ENCODE measurements around the gene EML4.

The EML4 gene

DNA sequence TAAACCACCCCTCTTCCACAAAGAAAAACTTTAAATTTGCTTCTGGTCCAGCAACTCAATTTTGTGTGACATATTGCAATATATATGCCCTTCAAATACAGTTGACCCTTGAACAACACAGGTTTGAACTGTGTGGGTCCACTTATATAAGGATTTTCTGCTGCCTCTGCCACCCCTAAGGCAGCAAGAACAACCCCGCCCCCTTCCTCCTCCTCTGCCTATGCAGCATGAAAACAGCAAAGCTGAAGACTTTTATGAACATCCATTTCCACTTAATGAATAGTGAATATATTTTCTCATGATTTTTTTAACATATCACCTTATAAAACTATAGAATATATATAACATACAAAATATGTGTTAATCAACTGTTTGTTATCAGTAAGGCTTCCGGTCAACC, 58.3 kb downstream of the EML4 start:
- no peak for DNase-seq

DNA sequence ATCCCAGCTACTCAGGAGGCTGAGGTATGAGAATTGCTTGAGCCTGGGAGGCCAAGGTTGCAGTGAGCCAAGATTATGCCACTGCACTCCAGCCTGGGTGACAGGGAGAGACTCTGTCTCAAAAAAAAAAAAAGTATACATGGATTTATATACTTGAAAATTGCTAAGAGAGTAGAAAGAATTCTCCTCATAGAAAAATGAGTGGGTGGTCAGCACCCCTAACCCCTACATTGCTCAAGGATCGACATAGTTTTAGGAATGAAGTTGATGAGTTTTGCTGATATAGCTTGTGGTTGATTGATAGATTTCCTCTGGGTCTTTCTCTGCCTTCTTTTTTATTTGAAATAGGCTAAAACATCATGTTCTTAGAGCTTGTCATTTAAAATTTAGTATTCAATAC, 58.9 kb downstream of the EML4 start:
- DNase-seq = no peak

DNA sequence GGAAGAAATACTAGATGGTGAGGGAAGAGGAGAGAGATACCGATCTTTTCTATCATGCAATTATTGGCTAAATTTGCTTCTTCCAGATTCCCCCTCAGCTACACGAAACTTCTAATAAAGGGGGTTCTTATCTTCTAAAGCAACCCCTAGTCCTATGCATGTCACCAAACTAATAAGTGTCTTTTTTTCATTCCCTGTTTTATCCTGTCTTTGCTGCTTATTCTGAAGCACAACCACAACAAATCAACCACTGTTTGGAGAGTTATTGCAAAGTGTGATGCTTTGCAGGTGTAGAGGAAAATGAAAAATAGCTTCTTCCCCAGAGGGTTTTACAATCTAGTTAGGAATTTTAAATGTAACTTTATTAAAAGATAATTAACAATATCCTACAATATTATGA, 60.8 kb downstream of the EML4 start:
- no peak for DNase-seq

DNA sequence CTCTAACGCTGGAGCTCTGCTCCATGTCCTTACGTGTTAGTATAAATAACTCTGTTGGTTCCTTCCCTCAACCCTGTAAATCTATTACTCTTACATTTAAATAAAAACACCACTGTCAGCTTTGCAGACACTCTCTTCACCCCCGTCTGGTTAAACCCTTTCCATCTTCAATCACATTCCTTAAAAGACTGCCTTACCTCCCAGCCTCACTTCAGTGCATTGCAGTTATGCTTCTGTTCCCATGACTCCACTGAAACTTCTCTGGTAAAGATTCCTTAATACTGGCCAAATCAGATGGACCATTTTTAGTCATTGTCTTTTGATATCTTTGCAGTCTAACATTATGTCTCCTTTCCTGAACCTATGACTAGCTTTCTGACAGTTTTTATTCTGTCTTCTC, 61.7 kb downstream of the EML4 start:
- DNase-seq = no peak

DNA sequence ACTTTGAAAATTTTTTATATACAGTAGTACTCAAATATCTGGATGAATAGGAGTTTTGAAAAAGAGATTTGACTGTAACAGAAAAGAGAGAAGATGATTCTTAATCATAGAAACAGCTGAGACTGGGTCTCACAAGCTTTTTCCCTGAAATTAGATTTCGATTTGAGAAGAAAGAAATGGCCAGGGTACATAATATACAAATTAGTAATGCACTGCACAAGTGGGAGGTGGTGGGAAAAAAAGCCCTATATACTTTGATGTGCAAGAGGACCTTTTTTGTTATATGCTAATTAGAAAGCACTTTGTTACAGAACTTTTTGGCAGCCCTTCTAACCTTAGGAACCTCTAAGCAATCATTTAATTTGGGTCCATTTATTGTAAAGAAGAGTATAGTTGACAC, 62.9 kb downstream of the EML4 start:
- DNase-seq = no peak

DNA sequence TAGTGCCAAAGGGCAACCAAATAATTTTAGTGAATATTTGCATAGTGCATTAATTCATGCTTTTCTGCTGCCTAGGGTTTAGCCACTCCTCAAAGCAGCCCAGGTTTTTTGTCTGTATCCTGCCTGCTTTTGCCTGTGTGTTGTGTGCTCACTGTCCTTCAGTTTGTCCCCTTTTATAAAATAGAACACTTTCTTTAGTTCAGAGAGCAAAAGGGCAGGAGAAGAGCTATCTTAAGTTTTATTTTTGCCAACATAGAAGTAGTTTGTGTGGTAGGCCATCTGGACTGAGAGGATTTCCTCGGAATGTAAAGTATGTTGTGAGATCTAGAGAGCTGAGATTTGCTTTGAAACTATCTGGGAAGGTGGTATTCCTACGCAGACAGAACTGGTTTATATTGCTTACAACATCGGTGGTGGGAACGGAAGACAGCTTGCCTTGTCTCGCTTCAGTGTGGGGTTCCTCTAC, 64.9 kb downstream of the EML4 start:
- DNase-seq = no peak

DNA sequence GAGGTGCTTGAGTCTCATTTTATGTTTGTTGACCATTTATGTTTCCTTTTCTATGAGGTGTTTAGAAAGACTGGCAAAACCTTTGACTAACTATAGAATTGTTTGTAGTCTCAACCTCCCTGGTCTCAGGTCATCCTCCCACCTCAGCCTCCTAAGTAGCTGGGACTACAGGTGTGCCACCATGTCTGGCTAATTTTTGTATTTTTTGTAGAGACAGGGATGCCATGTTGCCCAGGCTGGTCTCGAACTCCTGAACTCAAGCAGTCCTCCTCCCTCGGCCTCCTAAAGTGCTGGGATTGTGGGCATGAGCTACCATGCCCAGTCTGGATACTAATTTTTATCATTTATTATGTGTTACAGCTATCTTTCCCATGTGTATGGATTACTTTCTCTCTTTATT, 67.8 kb downstream of the EML4 start:
- DNase-seq = no peak

DNA sequence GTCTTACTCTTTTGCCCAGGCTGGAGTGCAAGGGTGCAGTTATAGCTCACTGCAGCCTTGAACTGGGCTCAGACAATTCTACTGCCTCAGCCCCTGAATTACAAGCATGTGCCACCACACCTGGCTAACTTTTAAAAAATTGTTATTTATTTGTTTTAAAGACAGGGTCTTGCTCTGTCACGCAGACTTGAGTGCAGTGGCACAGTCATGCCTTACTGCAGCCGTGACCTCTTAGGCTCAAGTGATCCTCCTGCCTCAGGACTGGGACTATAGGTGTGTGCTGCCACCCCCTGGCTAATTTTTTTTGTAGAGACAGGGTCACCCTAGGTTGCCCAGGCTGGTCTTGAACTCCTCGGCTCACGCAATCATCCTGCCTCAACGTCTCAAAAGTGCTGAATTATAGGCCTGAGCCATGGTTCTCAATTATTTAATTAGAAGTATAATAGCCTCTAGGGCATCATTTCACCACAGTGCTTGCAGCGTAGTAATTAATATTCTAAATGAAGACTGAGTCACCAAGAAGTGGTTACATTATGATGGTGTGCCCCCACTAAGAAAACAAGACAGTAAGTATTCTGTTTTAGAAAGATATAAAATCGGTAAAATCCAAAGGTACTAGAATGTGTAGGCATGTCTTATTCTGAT, 69.6 kb downstream of the EML4 start:
- peak; percentile 48 for DNase-seq

DNA sequence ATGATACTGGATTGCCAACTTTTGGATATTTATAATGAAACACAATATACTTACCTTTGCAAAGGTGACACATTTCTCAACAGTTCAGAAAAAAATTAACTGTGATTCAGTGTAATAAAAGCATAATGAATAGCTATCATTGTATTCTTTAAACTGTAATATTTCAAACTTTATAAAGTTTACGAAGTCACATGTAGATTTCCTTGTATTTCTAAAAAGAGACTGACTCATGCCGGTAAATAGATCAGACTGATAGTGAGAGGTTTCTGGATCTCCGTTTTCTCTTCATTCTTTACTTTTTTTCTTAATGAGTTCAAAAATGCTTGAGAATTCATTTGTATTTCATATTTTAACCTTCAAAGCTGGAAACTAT, 70.1 kb downstream of the EML4 start:
- DNase-seq = no peak

DNA sequence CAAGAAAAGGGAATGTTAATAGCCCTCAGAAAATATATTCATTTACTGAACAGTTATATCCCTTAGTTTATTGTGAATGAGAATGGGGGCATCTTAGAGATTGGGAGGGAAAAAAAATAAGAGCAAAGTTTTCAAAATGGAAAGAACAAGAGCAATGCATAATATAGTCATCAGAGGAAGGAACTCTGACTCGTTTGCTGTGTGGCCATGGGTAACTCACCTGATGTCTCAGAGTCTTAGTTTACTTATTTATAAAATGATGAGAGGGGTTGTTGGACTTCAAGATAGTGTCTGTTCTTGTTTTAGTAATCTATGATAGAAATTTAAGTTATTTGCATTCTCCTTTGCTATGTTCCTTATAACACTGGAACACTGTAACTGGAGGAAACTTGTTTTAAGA, 70.7 kb downstream of the EML4 start:
- no peak for DNase-seq

DNA sequence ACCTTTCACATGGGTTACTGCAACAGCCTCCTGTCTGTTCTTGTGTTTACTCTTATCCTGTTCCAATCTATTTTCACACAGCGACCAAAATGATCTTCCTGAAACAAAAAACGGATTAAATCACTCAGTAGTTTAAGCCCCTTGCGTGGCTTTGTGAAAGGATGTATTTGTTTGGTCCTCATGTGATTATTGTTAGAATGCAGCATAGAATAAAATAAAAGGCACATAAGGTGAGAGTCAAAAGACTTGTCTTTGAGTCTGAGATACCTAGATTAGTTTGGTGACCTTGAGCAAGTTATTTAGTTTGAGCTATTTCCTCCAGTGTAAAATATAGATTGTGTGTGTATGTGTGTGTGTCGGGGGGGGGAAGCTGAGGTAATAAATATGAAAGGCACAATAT, 72.4 kb downstream of the EML4 start:
- no peak for DNase-seq

DNA sequence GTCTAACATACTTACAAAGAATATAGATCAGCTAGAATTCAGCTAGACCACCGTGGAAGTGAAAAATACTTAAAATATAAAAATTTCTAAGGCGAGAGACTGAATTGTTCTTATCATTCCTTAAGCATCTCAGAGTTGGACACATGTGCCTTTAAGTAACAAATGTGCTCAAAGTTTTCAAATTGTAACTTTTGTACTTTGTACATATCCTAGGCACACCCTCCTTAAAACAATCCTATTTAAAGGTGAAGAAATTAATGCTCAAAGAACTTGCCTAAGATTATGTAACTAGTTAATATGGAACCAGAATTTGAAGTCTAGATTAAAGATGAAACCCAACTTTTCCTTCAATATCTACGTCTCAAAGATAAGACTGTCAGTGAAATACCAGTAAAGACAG, 74.1 kb downstream of the EML4 start:
- DNase-seq = no peak

DNA sequence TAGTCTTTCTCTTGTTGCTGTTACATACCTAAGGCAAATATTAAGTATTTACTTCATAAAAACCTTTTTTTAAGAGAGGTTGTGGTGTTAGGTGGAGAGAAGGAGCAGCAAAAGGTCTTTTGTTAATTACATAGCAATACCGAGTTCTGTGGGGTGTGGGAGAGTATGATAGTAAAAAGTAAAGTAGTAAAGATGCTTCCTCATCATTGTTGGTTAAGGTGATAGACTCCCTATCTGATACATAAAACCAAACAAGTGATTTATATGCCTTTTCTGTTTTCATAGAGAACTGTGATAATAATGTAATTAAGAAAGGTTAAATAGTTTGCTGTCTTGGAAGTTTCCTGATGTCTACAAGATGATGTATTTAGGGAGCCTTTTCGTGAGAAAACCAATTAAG, 75.4 kb downstream of the EML4 start:
- DNase-seq = no peak

DNA sequence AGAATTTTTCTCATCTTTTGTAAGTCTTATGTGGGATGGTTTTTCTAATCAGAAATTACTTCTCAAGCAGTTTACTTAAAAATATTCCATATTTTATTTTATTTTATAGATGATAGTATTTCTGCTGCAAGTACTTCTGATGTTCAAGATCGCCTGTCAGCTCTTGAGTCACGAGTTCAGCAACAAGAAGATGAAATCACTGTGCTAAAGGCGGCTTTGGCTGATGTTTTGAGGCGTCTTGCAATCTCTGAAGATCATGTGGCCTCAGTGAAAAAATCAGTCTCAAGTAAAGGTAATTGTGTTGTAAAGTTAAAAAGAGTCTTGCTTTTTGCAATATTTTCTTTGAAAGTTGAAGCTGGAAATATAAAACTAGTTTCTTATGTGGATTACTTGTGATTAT, 76.2 kb downstream of the EML4 start:
- no peak for DNase-seq

DNA sequence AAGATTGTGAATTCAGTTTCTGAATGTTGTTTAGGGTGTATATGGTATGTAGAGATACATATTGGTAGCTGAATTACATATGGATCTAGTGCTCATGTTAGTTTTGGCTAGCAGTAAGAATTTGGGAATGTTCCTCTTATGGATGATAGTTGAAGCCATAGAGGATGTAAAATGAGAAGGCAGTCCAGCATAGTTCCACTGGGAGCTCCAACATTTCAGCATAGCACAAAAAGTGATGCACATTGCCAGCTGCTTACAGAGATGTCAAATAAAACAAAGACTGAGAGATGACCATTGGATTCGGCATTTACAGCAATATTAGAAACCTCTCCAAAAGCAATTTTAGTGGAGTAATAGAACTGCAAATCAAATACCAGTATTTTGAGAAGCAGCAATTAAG, 77.4 kb downstream of the EML4 start:
- no peak for DNase-seq

DNA sequence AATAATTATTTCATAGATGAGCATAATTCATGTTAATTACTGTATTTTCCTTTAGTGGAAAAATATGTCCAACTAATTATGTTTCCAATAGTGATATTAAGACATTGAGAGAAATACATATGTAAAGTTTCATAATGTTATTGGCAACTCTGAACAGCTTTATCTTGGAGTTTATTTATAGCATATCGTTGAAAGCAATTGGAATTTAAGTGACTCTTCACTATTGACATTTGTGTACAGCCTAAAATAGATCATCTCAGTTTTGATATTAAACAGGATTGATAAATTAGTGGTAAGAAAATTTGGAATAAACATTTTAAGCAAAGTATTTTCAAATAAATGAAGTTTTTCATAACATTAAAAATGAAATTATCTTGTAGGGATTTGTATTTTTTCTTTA, 79.7 kb downstream of the EML4 start:
- no peak for DNase-seq

DNA sequence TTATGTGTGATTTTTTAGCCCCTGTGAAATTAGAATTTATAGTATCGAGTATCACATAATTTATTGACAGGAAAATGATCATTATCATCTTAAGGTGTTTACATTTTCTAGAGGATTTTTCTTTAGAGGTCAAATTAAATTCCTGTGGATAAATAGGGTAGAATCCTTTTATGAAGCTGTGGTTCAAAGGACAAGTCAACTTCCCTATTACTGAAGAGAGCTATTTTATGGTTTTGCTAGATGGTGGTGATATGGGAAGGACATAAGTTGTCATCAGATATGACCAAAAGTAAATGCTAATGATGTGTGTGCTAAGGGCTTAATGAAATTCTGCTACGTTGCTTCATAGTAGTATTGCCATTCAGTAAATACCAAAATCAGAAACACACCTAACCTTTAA, 80.1 kb downstream of the EML4 start:
- no peak for DNase-seq

DNA sequence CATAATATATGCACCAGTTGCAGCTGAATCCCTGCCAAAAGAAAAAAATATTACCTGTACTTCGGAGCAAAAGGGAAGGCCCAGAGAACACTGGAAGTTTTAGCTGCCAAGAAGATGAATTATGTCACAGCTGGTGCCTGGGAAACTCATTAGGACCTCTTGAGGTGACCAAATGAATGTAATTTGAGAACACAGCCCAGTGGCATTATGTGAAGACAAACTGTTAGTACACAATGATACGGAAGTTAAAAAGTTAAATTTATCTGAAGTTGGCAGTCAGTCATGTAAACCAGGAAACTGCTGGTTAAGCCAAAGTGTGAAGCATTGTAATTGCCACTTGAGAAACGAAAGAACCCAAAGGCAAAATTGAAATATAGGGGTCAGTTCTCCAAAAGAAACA, 80.7 kb downstream of the EML4 start:
- no peak for DNase-seq

DNA sequence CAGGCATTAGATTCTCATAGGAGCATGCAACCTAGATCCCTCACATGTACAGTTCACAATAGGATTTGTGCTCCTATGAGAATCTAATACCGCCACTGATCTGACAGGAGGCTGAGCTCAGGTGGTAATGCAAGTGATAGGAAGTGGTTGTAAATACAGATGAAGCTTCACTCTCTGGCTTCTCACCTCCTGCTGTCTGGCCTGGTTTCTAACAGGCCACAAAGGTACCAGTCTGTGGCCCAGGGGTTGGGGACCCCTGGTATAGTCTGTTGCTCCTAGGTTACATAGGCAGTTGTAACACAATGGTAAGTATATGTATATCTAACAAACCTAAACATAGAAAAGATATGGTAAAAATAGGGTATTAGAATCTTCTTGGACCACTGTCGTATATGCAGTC, 81.8 kb downstream of the EML4 start:
- no peak for DNase-seq

DNA sequence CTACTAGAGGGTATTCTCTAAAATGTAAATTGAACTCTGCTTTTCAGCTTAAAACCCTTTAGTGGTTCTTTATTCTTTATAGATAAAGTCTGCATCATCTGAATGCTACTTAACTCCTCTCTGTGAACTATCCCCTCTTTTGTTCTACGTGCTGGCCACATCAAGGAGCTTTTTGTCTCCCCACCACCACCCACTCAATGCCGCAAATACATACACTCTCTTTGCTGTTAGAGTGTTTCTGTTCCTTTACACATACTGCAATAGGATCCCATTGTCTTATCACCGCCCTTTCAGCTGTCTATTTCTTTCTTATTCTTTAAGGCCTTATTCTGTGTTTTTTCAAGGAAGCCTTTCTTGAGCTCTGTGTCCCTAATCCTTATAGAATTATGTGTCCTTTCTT, 83.3 kb downstream of the EML4 start:
- DNase-seq = peak; percentile 36

DNA sequence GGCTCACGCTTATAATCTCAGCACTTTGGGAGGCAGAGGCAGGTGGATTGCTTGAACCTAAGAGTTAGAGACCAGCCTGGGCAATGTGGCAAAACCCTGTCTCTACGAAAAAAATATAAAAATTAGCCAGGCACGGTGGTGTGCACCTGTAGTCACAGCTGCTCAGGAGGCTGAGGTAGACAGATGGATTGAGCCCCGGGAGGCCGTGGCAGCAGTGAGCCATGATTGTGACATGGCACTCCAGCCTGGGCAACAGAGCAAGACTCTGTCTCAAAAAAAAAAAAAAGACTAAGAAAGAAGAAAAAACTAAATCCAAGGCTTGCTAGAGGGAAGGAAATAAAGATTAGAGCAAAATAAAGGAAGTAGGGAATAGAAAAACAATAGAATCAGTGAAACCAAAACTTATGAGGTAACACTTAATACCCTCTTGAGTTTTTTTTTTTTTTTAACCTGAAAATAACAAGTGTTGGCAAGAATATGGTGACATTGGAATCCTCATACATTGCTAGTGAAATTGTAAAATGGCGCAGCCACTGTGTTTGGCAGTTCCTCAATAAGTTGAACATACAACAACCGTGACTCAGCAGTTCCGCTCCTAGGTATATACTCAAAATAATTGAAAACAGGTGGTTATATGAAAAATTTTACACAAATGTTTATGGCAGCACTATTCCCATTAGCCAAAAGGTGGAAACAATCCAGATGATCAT, 85.2 kb downstream of the EML4 start:
- DNase-seq = no peak

DNA sequence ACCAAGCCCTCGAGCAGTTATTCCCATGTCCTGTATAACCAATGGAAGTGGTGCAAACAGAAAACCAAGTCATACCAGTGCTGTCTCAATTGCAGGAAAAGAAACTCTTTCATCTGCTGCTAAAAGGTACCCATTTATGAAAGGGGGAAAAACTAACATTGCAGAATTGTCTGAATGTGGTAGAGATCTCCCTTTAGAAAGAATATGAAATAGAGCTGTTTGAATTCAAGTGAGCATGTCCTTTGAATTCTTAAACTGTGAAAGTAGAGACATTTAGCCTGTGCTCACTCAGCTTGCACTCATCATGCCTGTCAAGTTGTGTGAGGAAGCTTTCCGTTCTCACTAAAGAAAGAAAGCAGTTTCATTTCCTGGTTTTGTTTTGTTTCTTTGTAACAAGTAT, 87.4 kb downstream of the EML4 start:
- DNase-seq = no peak

DNA sequence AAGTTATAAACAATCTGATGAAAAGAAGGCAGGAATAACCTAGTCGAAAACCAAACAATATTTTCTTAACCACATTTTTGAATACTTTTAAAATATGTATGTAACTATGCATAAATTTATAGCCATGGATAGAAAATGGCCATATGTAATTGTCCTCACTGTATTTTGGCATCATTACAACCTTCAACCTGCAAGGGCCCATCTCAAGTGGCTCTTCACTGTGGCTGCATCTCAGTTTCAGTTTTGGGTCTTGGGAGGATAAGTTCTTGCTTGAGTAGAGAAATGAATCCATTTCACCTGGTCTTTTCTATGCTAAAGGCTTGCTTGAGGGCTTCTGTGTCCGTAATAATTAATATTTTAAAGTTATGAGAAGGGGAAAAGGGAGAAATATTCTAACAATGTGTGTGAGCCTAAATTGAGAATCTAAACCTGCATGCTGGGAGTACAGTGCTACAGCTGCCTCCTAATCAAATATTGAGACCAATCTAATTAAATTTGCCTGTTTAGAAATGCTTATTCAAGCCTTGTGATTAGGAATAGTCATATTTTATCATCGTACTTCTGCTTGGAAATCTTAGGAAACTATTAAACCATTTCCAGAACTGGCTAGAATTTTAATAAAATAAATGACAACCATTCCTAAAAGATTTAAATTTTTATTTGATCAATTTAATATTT, 92.5 kb downstream of the EML4 start:
- DNase-seq = no peak

DNA sequence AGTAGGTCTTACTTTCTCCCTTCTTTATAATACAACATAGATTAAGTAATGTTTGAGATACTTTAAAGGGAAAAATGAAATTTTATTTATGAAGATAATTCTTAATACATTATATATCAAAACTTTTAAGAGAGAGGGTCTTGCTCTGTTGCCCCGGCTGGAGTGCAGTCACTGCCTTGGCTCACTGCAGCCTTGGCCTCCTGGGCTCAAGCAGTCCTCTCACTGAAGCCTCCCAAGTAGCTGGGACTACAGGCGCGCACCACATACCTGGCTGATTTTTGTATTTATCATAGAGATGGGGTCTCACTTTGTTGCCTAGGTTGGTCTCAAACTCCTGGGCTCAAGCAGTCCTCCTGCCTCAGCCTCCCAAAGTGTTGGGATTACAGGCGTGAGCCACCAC, 97.1 kb downstream of the EML4 start:
- no peak for DNase-seq

DNA sequence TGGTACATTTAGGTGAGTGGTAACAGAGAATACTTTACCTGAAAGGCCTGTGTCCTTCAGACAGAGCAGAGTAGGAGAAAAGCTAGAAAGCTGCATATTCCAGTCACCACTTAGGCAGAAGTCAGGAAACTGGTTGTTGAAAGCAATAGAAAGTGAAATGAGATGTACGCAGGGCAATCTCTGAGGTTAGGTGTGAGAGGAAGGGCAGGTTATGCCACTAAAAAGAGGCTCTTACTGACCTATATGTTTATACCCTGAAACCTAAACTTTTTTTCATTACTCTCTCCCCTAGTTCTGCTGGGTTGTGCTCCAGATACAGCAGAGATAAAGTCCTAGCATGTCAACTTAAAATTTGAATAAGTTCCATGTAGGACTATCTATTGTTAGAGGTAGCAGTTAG, 98.4 kb downstream of the EML4 start:
- no peak for DNase-seq
